HepG2 (cell line): Measurements from ENCODE around the gene STYX. TPM values are rescaled to one million over a fixed set of nuclear protein-coding genes. Genes with fewer than 3 reads are reported as not detected.
A peak's percentile ranks its signal among the peaks of the same experiment; 100 is the strongest.

Source experiments
- ATAC-seq: fragments of 200-7000 bp; cut with Tn5 transposase; 3 replicates; pipeline ENCODE4 v1.9.1; 2020; ENCODE audit warnings: mild to moderate bottlenecking, moderate library complexity
- BruUV-seq: library from RNA; stranded (reverse); fragments of 400-500 nt; replicated peaks from 2 replicates; lab custom pipeline; 2021; lab: Mats Ljungman, UMichigan
- CTCF ChIA-PET: fragments of 300-600 bp; formaldehyde crosslinking; extraction: SDS; loops from one replicate; lab custom pipeline; 2021; ENCODE audit warnings: low total read pairs, inconsistent platforms, low intra/inter-chr PET ratio; lab: Yijun Ruan, JAX
- POLR2A ChIA-PET: fragments of 350-600 bp; sonication (Branson Sonifier 250); formaldehyde crosslinking; loops from one replicate; lab custom pipeline; 2020; ENCODE audit warnings: antibody characterized with exemption, inconsistent platforms; lab: Yijun Ruan, JAX
- DNase-seq: peaks from one replicate; pipeline ENCODE4 v3.0.0-alpha.2; 2015; ENCODE audit warnings: low spot score
- FAIRE-seq: peaks from 3 replicates; lab custom pipeline; 2011; peaks lifted over from hg19 to GRCh38; lab: Jason Lieb, UNC
- H2AFZ ChIP-seq: one replicate; pipeline ENCODE4 v1.6.1; 2011; ENCODE audit warnings: low read length, inconsistent platforms
- H3K27ac ChIP-seq: fragments of 300-600 bp; 3 replicates; pipeline ENCODE4 v1.8.0; 2011; ENCODE audit warnings: mixed run types, mild to moderate bottlenecking, mixed read lengths, low read length, inconsistent platforms; ENCODE audit not compliant: insufficient read depth; ENCODE audit errors: extremely low read length
- H3K27me3 ChIP-seq, 2 experiments: fragments of 200-600 bp in 1 of 2; 2 replicates in 1 of 2; 3 replicates in 1 of 2; pipeline versions ENCODE4 v1.6.0 to v1.8.0; 2011; ENCODE audit warnings: low read length in 2 of 2, mild to moderate bottlenecking in 2 of 2, moderate library complexity in 2 of 2, inconsistent platforms in 1 of 2; ENCODE audit not compliant: insufficient read depth in 2 of 2, control insufficient read depth in 1 of 2
- H3K36me3 ChIP-seq, 2 experiments: fragments of 200-600 bp in 1 of 2; replicated peaks in 1 of 2; 2 replicates in 1 of 2; 3 replicates in 1 of 2; pipeline versions ENCODE4 v1.5.1 to v1.8.0; 2011; ENCODE audit warnings: low read length in 2 of 2, inconsistent platforms in 1 of 2; ENCODE audit not compliant: insufficient read depth in 2 of 2, control insufficient read depth in 1 of 2
- H3K4me1 ChIP-seq: 2 replicates; pipeline ENCODE4 v1.5.1; 2012; ENCODE audit warnings: low read length, inconsistent platforms; ENCODE audit not compliant: insufficient read depth
- H3K4me2 ChIP-seq: 2 replicates; pipeline ENCODE4 v1.6.0; 2011; ENCODE audit warnings: low read depth, low read length, inconsistent platforms
- H3K4me3 ChIP-seq, 3 experiments: fragments of 200-600 bp in 1 of 3; sonication (generic), shearing (Covaris generic) in 1 of 3; replicated peaks in 1 of 3; 2 replicates each; pipeline ENCODE4 v1.5.1; 2011 to 2016; ENCODE audit warnings: low read length in 3 of 3, inconsistent platforms in 2 of 3, low read depth in 2 of 3, mild to moderate bottlenecking in 2 of 3, control low read depth in 1 of 3, mixed read lengths in 1 of 3; ENCODE audit not compliant: insufficient read depth in 1 of 3
- H3K79me2 ChIP-seq: one replicate; pipeline ENCODE4 v1.6.1; 2011; ENCODE audit warnings: low read length, inconsistent platforms; ENCODE audit not compliant: insufficient read depth
- H3K9ac ChIP-seq: 2 replicates; pipeline ENCODE4 v1.6.0; 2011; ENCODE audit warnings: mild to moderate bottlenecking, low read depth, low read length, inconsistent platforms; ENCODE audit not compliant: insufficient read depth
- H3K9me3 ChIP-seq: 2 replicates; pipeline ENCODE4 v1.5.1; 2012; ENCODE audit warnings: mild to moderate bottlenecking, low read length
- H4K20me1 ChIP-seq: 2 replicates; pipeline ENCODE4 v1.6.0; 2011; ENCODE audit warnings: inconsistent platforms, mild to moderate bottlenecking, low read length, moderate library complexity; ENCODE audit not compliant: insufficient read depth
- ATF3 ChIP-seq: sonication (generic); formaldehyde crosslinking; IDR thresholded peaks from 2 replicates; pipeline ENCODE4 v1.4.0; 2020; ENCODE audit warnings: missing genetic modification reagents
- CC2D1A ChIP-seq: sonication (generic); formaldehyde crosslinking; IDR thresholded peaks from 2 replicates; pipeline ENCODE4 v1.8.1; 2023; ENCODE audit warnings: mild to moderate bottlenecking, missing genetic modification reagents
- CREM ChIP-seq, 2 experiments: sonication (generic) in 1 of 2; formaldehyde crosslinking in 1 of 2; IDR thresholded peaks; 2 replicates each; pipeline versions ENCODE4 v1.4.0 to v1.6.1; 2016 to 2020; ENCODE audit warnings: antibody characterized with exemption in 1 of 2, mild to moderate bottlenecking in 1 of 2, missing genetic modification reagents in 1 of 2
- FOXP4 ChIP-seq: sonication (generic); formaldehyde crosslinking; IDR thresholded peaks from 2 replicates; pipeline ENCODE4 v1.4.0; 2020; ENCODE audit warnings: missing genetic modification reagents
- GATAD2A ChIP-seq: IDR thresholded peaks from 2 replicates; pipeline ENCODE4 v1.6.1; 2016
- GRHL1 ChIP-seq: sonication (generic); formaldehyde crosslinking; conservative IDR thresholded peaks from 2 replicates; pipeline ENCODE4 v1.8.0; 2022; ENCODE audit warnings: missing genetic modification reagents
- HMGXB3 ChIP-seq: sonication (generic); formaldehyde crosslinking; IDR thresholded peaks from 2 replicates; pipeline ENCODE4 v1.4.0; 2020; ENCODE audit warnings: missing genetic modification reagents, borderline replicate concordance
- PHF21A ChIP-seq: sonication (generic); formaldehyde crosslinking; IDR thresholded peaks from 2 replicates; pipeline ENCODE4 v1.5.0; 2020; ENCODE audit warnings: mild to moderate bottlenecking, missing genetic modification reagents
- TFAP4 ChIP-seq: sonication (generic); IDR thresholded peaks from 2 replicates; pipeline ENCODE4 v1.6.1; 2016; ENCODE audit warnings: low read depth, borderline replicate concordance
- ZNF17 ChIP-seq: sonication (generic); formaldehyde crosslinking; IDR thresholded peaks from 2 replicates; pipeline ENCODE4 v1.5.0; 2020; ENCODE audit warnings: mild to moderate bottlenecking, missing genetic modification reagents
- ZNF331 ChIP-seq: sonication (generic); formaldehyde crosslinking; IDR thresholded peaks from 2 replicates; pipeline ENCODE4 v1.4.0; 2020; ENCODE audit warnings: missing genetic modification reagents
- ZNF343 ChIP-seq: sonication (generic); formaldehyde crosslinking; IDR thresholded peaks from 2 replicates; pipeline ENCODE4 v1.4.0; 2020; ENCODE audit warnings: mild to moderate bottlenecking, missing genetic modification reagents
- ZNF678 ChIP-seq: sonication (generic); formaldehyde crosslinking; IDR thresholded peaks from 2 replicates; pipeline ENCODE4 v1.4.0; 2020; ENCODE audit warnings: mild to moderate bottlenecking, missing genetic modification reagents
- ZNF790 ChIP-seq: sonication (generic); formaldehyde crosslinking; IDR thresholded peaks from 2 replicates; pipeline ENCODE4 v1.8.0; 2022; ENCODE audit warnings: missing genetic modification reagents, mild to moderate bottlenecking, borderline replicate concordance
- WGBS: methylation state at CpG from one replicate; pipeline ENCODE4 v1.1.6; 2017; ENCODE audit warnings: low lambda C conversion rate; 5-methylcytosine and 5-hydroxymethylcytosine counted together
- in situ Hi-C: cut with HindIII; loops from 2 replicates; pipeline ENCODE4 v1.10.0; 2017; ENCODE audit warnings: low pct_unique_long_range_greater_than_20kb; ENCODE audit not compliant: extremely low pct_ligation_motif_present
- intact Hi-C: fragments of 100-400 bp; cut with micrococcal nuclease; formaldehyde crosslinking; loops from one replicate; pipeline ENCODE4 v1.10.0; 2022; ENCODE audit not compliant: unreplicated experiment
- polyA plus RNA-seq, 8 experiments: library from polyadenylated mRNA; depleted of rRNA in 3 of 8; stranded (reverse) in 7 of 8; unstranded in 1 of 8; fragments of >200 nt; fragmentation: Illumina TruSeq in 4 of 8; extraction: Trizol in 4 of 8; gene quantifications; 2 replicates each; pipeline versions ENCODE4 v1.2.1 to v1.2.3, GENCODE V29; 2011 to 2016; ENCODE audit warnings: low read depth in 4 of 8, missing spikeins in 1 of 8, mixed read lengths in 1 of 8; ENCODE audit not compliant: insufficient read depth in 1 of 8
- total RNA-seq, 5 experiments: library from RNA; depleted of rRNA; stranded (reverse); fragments of >200 nt; fragmentation: Illumina TruSeq; extraction: Trizol; gene quantifications; 2 replicates each; pipeline ENCODE4 v1.2.3, GENCODE V29; 2016; ENCODE audit warnings: low read depth in 1 of 5

The STYX gene
- total and polyA plus RNA-seq, 2 of the 13 experiments (the other 11 are each of a cell fraction or from before 2014, with no cell fraction given) = 6.6 to 10.9 TPM

GRCh38 chr14:52821805-52822250 lies 91.9 kb downstream of the STYX start:
- no peak overlapping the region for H3K9ac ChIP-seq
- ChIA-PET CTCF (no interaction called here), POLR2A (no interaction called here)
- no peaks in the 10 kb centered on the region for H3K79me2 ChIP-seq
- DNase-seq (peak; percentile 93), FAIRE-seq (peak; percentile 74), ATAC-seq (peak; percentile 95)
- H3K4me3 ChIP-seq = peak overlapping the region in 2 of 3 experiments; percentile 22 to 48; a peak in 2 of 6 replicates
- H3K27ac ChIP-seq = peak overlapping the region; percentile 79
- H3K4me1 ChIP-seq = peaks cover 46% of the 10 kb centered on the region
- in situ Hi-C loops (loop anchor here (5.0 kb wide), 1 partner anchor 140 kb away; no protein-coding TSS in a partner anchor), intact Hi-C loops (loop anchor here (1.0 to 5.0 kb wide), 2 partner anchors 31 to 485 kb away; partner anchors contain the start of gene GNPNAT1)
- H3K36me3 ChIP-seq = no peaks in the 10 kb centered on the region
- 2% methylated on average over 7 of the region's 7 CpGs for WGBS
- no peak overlapping the region for H2AFZ ChIP-seq
- peak overlapping the region; percentile 79 for H3K4me2 ChIP-seq
- no TSS peak for BruUV-seq
- H4K20me1 ChIP-seq = no peaks in the 10 kb centered on the region
- no peaks in the 10 kb centered on the region for H3K9me3 ChIP-seq
- H3K27me3 ChIP-seq = no peaks in the 10 kb centered on the region
- TF ChIP-seq ZNF331 (peak; percentile 80; the same call in 1 of the 2 replicates), HMGXB3 (CRISPR knock-in tag) (peak; percentile 34; the same call in 1 of the 2 replicates), ZNF17 (CRISPR knock-in tag) (no peak), CREM (IDR thresholded peaks at IDR 0.05) (peak; percentile 91), CREM (CRISPR knock-in tag; IDR thresholded peaks at IDR 0.05) (no peak), FOXP4 (CRISPR knock-in tag) (peak; percentile 99), ATF3 (0 out of 2 replicates have a peak, but pooled peaks have one; percentile 44), PHF21A (CRISPR knock-in tag) (peak; percentile 83), ZNF343 (CRISPR knock-in tag) (no peak), TFAP4 (no peak), CC2D1A (no peak), ZNF790 (CRISPR knock-in tag) (no peak), GRHL1 (CRISPR knock-in tag) (no peak), GATAD2A (CRISPR knock-in tag) (peak; percentile 100), ZNF678 (CRISPR knock-in tag) (no peak)
